Neuronal stem cell (in vitro differentiated cells): ENCODE data around the gene PAQR5.

Experiments used
- DNase-seq: peaks from one replicate; pipeline ENCODE4 v3.0.0-alpha.2; 2013; ENCODE audit warnings: low spot score
- H2AFZ ChIP-seq: one replicate; pipeline ENCODE4 v1.6.1; 2013; ENCODE audit warnings: mild to moderate bottlenecking, low read length, inconsistent platforms
- H2AK5ac ChIP-seq: 2 replicates; pipeline ENCODE4 v1.6.1; 2013; ENCODE audit warnings: low read depth, mild to moderate bottlenecking, inconsistent platforms, low read length, moderate library complexity, mixed read lengths
- H2BK120ac ChIP-seq: 2 replicates; pipeline ENCODE4 v1.6.1; 2013; ENCODE audit warnings: low read depth, mild to moderate bottlenecking, inconsistent platforms, low read length, moderate library complexity, mixed read lengths
- H2BK12ac ChIP-seq: one replicate; pipeline ENCODE4 v1.6.1; 2013; ENCODE audit warnings: low read length, inconsistent platforms
- H2BK15ac ChIP-seq: 2 replicates; pipeline ENCODE4 v1.6.1; 2013; ENCODE audit warnings: mild to moderate bottlenecking, low read length, inconsistent platforms, mixed read lengths
- H2BK5ac ChIP-seq: one replicate; pipeline ENCODE4 v1.6.1; 2013; ENCODE audit warnings: inconsistent platforms, mild to moderate bottlenecking, low read length, moderate library complexity
- H3K14ac ChIP-seq: one replicate; pipeline ENCODE4 v1.6.1; 2013; ENCODE audit warnings: low read length, inconsistent platforms
- H3K18ac ChIP-seq: 2 replicates; pipeline ENCODE4 v1.6.1; 2013; ENCODE audit warnings: low read length, inconsistent platforms
- H3K23ac ChIP-seq: 2 replicates; pipeline ENCODE4 v1.6.1; 2013; ENCODE audit warnings: low read depth, mild to moderate bottlenecking, mixed read lengths, low read length, inconsistent platforms; ENCODE audit not compliant: poor library complexity
- H3K27ac ChIP-seq: replicated peaks from 3 replicates; pipeline ENCODE4 v1.5.1; 2013; ENCODE audit warnings: low read length, inconsistent platforms
- H3K27me3 ChIP-seq, 3 experiments: 2 replicates each; pipeline ENCODE4 v1.6.1; 2013; ENCODE audit warnings: low read length in 3 of 3, mild to moderate bottlenecking in 2 of 3, inconsistent platforms in 1 of 3, low read depth in 1 of 3, mixed read lengths in 1 of 3, moderate library complexity in 1 of 3; ENCODE audit not compliant: control insufficient read depth in 3 of 3, insufficient read depth in 3 of 3
- H3K36me3 ChIP-seq, 2 donors: replicated peaks in 1 of 2; 2 replicates each; pipeline ENCODE4 v1.6.1; 2013; ENCODE audit warnings: low read length in 2 of 2; ENCODE audit not compliant: control insufficient read depth in 2 of 2, insufficient read depth in 2 of 2
- H3K4ac ChIP-seq: 2 replicates; pipeline ENCODE4 v1.6.1; 2013; ENCODE audit warnings: inconsistent platforms, mild to moderate bottlenecking, low read length, moderate library complexity
- H3K4me1 ChIP-seq, 2 donors: 1 replicate in 1 of 2; 2 replicates in 1 of 2; pipeline ENCODE4 v1.6.1; 2013; ENCODE audit warnings: low read length in 2 of 2, low read depth in 1 of 2; ENCODE audit not compliant: control insufficient read depth in 2 of 2, insufficient read depth in 1 of 2
- H3K4me2 ChIP-seq: one replicate; pipeline ENCODE4 v1.6.1; 2013; ENCODE audit warnings: mild to moderate bottlenecking, low read length, inconsistent platforms; ENCODE audit not compliant: insufficient read depth, poor library complexity, severe bottlenecking
- H3K4me3 ChIP-seq, 2 donors: 2 replicates each; pipeline ENCODE4 v1.5.1; 2013; ENCODE audit warnings: low read length in 2 of 2, mild to moderate bottlenecking in 2 of 2, inconsistent platforms in 1 of 2, moderate library complexity in 1 of 2
- H3K79me1 ChIP-seq: one replicate; pipeline ENCODE4 v1.6.1; 2013; ENCODE audit warnings: low read depth, mild to moderate bottlenecking, inconsistent platforms, low read length, moderate library complexity
- H3K9ac ChIP-seq: one replicate; pipeline ENCODE4 v1.6.1; 2013; ENCODE audit warnings: mild to moderate bottlenecking, low read depth, low read length, inconsistent platforms; ENCODE audit not compliant: poor library complexity
- H3K9me3 ChIP-seq, 2 donors: replicated peaks in 1 of 2; 2 replicates each; pipeline versions ENCODE3 to v1.6.1; 2013; ENCODE audit warnings: low read length in 2 of 2, mild to moderate bottlenecking in 2 of 2, inconsistent platforms in 1 of 2, low read depth in 1 of 2, mixed read lengths in 1 of 2, moderate library complexity in 1 of 2; ENCODE audit not compliant: control insufficient read depth in 2 of 2, insufficient read depth in 1 of 2
- H4K8ac ChIP-seq: one replicate; pipeline ENCODE4 v1.6.1; 2013; ENCODE audit warnings: low read depth, mild to moderate bottlenecking, inconsistent platforms, low read length, moderate library complexity
- H4K91ac ChIP-seq: one replicate; pipeline ENCODE4 v1.6.1; 2013; ENCODE audit warnings: low read length, low read depth, mild to moderate bottlenecking, inconsistent platforms; ENCODE audit not compliant: poor library complexity
- WGBS, 2 donors: extraction: QIAGEN DNeasy Blood & Tissue Kit; methylation state at CpG; one replicate each; pipeline ENCODE4 v1.1.7; 2013; ENCODE audit warnings: missing lambda C conversion rate in 2 of 2, mixed read lengths in 1 of 2; ENCODE audit not compliant: insufficient read length in 2 of 2, insufficient replicate concordance in 1 of 2; ENCODE audit errors: extremely low coverage in 2 of 2; 5-methylcytosine and 5-hydroxymethylcytosine counted together

PAQR5 gene

DNA sequence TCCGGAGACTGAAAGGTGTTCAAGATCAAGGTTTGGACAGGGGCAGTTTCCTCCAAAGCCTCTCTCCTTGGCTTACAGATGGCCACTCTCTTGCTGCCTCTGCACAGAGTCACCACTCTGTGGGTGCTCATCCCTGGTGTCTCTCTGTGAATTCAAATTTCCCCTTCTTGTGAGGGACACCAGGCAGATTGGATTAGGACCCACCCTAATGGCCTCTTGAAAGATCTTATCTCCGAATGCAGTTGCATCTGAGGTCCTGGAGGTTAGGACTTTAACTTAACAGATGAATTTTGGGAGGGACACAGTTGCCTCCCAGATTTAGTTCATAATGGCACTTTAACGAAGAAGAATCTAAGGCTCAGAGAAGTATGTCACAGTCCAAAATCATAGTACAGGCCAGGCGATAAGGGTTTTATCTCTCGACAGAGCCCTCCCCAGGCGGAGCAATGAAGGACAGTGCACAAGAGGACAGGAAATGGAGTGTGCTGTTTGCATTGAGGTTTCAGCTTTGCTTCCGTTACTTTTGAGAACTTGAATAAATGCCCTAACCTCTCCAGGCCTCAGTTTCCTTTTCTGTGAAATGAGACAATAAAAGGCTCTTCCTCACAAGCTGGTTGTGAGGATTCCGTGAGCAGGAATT lies 76.6 kb downstream of the PAQR5 start:
- no peak for DNase-seq
- WGBS, 2 donors: no CpG with 5 or more reads among the region's 8 CpGs

DNA sequence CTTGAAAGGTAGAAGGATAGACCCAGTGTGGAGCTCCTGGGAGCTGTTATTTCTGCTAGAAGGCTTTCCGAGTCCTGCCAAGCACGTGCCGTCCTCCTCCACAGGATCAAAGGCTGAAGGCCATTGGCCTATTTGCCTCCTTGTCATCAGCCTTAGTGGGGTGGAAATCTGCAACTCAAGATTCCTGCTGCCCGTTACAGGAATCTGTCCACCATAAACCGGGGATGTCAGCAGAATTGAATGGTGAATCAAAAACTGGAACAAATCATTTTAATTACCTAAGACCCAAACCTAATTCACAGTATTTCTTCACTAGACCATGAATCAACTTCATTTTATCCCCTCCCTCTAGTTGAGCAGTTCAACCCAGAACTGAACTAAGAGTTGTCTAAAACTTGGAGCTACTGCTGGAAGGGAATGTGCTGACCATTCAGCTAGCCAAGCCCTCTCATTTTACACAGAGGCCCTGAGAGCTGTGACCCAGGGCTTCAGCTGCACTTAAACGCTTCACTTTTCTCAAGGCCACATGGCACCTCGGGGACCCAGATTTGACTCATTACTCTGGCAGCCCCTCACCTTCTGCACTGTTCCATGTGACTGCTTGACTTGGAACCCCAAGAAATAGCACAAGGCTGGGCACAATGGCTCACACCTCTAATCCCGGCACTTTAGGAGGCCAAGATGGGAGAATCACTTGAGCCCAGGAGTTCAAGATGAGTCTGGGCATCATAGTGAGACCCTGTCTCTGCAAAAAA lies 78.7 kb downstream of the PAQR5 start:
- Histone ChIP-seq H3K4ac (no peak overlapping the region), H2AK5ac (no peak overlapping the region), H4K8ac (no peak overlapping the region), H3K14ac (no peak overlapping the region), H2BK15ac (no peak overlapping the region), H3K4me1 (peaks cover 0 to 1% of the 10 kb centered on the region in 2 donors), H2BK5ac (no peak overlapping the region), H3K4me3 (no peak overlapping the region), H3K9ac (no peak overlapping the region), H3K36me3 (no peaks in the 10 kb centered on the region), H2AFZ (peak overlapping the region; percentile 1), H2BK12ac (no peak overlapping the region), H3K79me1 (no peaks in the 10 kb centered on the region), H3K27me3 (peaks cover 0 to 34% (median 0%) of the 10 kb centered on the region in 3 experiments), H3K18ac (no peak overlapping the region), H3K27ac (no peak overlapping the region), H2BK120ac (no peak overlapping the region), H3K9me3 (no peaks in the 10 kb centered on the region), H4K91ac (no peak overlapping the region), H3K4me2 (no peak overlapping the region), H3K23ac (no peak overlapping the region)
- no CpG with 5 or more reads among the region's 8 CpGs for WGBS, 2 donors
- DNase-seq: no peak

More for the DNA sequence above, 76.6 kb downstream of the PAQR5 start:
- H3K4me1 ChIP-seq: peaks cover 0 to 1% of the 10 kb centered on the region in 2 donors
- no peak overlapping the region for H3K9ac ChIP-seq
- H2BK12ac ChIP-seq: no peak overlapping the region
- H3K27ac ChIP-seq: no peak overlapping the region
- no peak overlapping the region for H3K4me3 ChIP-seq
- H2BK120ac ChIP-seq: no peak overlapping the region
- no peak overlapping the region for H2AK5ac ChIP-seq
- H3K18ac ChIP-seq: no peak overlapping the region
- H2AFZ ChIP-seq: no peak overlapping the region
- no peaks in the 10 kb centered on the region for H3K36me3 ChIP-seq
- no peak overlapping the region for H3K14ac ChIP-seq
- no peaks in the 10 kb centered on the region for H3K79me1 ChIP-seq
- H3K23ac ChIP-seq: no peak overlapping the region
- H4K91ac ChIP-seq: no peak overlapping the region
- H2BK5ac ChIP-seq: no peak overlapping the region
- no peak overlapping the region for H2BK15ac ChIP-seq
- peaks cover 0 to 24% (median 0%) of the 10 kb centered on the region in 3 experiments for H3K27me3 ChIP-seq
- H3K9me3 ChIP-seq: no peaks in the 10 kb centered on the region
- H4K8ac ChIP-seq: no peak overlapping the region
- no peak overlapping the region for H3K4ac ChIP-seq
- H3K4me2 ChIP-seq: no peak overlapping the region

- Histone ChIP-seq H3K18ac (no peak overlapping the region), H3K4me3 (no peak overlapping the region), H3K36me3 (no peaks in the 10 kb centered on the region), H2BK12ac (no peak overlapping the region), H2BK15ac (no peak overlapping the region), H3K4me1 (peaks cover 0 to 1% of the 10 kb centered on the region in 2 donors), H3K9ac (peak overlapping the region; percentile 51), H3K23ac (peak overlapping the region; percentile 70), H3K79me1 (no peaks in the 10 kb centered on the region), H2BK5ac (peak overlapping the region; percentile 4), H2AFZ (no peak overlapping the region), H3K27ac (no peak overlapping the region), H3K9me3 (no peaks in the 10 kb centered on the region), H4K91ac (no peak overlapping the region), H3K27me3 (peaks cover 0 to 28% (median 0%) of the 10 kb centered on the region in 3 experiments), H2BK120ac (no peak overlapping the region), H3K14ac (no peak overlapping the region), H3K4me2 (no peak overlapping the region), H4K8ac (no peak overlapping the region), H2AK5ac (peak overlapping the region; percentile 58), H3K4ac (no peak overlapping the region)
- no peak for DNase-seq
- WGBS, 2 donors: no CpG with 5 or more reads among the region's 9 CpGs
These were observed 81.5 kb downstream of the PAQR5 start for GRCh38 chr15:69380100-69380725.

DNA sequence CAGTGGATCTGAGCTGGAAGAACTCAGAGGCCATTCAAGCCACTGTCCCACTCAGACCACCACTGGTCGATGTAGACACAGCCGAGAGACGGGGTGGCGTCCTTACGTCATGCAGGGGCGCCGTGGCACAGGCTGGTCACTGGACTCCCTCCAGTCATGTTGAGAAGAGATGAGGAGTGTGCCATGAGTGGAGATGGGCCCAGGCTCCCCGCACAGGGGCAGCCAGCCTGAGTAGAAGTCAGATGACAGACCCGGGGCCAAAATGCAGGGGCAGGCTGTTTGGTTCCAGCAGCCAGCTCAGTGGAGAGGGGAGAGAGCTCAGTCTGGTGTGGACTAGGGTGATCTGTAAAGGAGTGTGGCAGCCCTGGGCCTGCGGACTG lies 82.0 kb downstream of the PAQR5 start:
- H3K23ac ChIP-seq: peak overlapping the region; percentile 70
- no CpG with 5 or more reads among the region's 10 CpGs for WGBS, 2 donors

More for the DNA sequence above, 82.0 kb downstream of the PAQR5 start:
- no peak for DNase-seq
- Histone ChIP-seq H2BK15ac (no peak overlapping the region), H2BK5ac (no peak overlapping the region), H4K8ac (no peak overlapping the region), H4K91ac (no peak overlapping the region), H3K18ac (peak overlapping the region; percentile 45), H3K4me1 (peaks cover 0 to 1% of the 10 kb centered on the region in 2 donors), H2BK12ac (no peak overlapping the region), H3K4ac (no peak overlapping the region), H3K79me1 (no peaks in the 10 kb centered on the region), H3K14ac (no peak overlapping the region), H2BK120ac (no peak overlapping the region), H2AK5ac (peak overlapping the region; percentile 58), H3K27ac (no peak overlapping the region), H3K4me2 (no peak overlapping the region), H3K36me3 (no peaks in the 10 kb centered on the region), H3K9me3 (no peaks in the 10 kb centered on the region), H3K27me3 (peaks cover 0 to 23% (median 0%) of the 10 kb centered on the region in 3 experiments), H2AFZ (no peak overlapping the region), H3K9ac (peak overlapping the region; percentile 51), H3K4me3 (no peak overlapping the region)
